Pancreas (tissue), 10 donors: ENCODE measurements around the gene MINDY3. TPM values are rescaled to one million over a fixed set of nuclear protein-coding genes. Genes with fewer than 3 reads are reported as not detected.

ENCODE experiments used
- ATAC-seq, 4 donors: fragments of 200-7000 bp; cut with Tn5 transposase; one replicate each; pipeline versions ENCODE4 v1.8.0 to v1.9.1; 2020; ENCODE audit warnings: mild to moderate bottlenecking in 4 of 4, moderate library complexity in 4 of 4
- DNase-seq, 6 donors: peaks; one replicate each; pipeline ENCODE4 v3.0.0-alpha.2; 2020
- FAIRE-seq: peaks from 2 replicates; lab custom pipeline; 2012; peaks lifted over from hg19 to GRCh38; lab: Jason Lieb, UNC
- H3K27ac ChIP-seq, 4 donors: fragments of 200-600 bp; sonication (generic); 1 replicate in 3 of 4; 2 replicates in 1 of 4; pipeline versions ENCODE4 v1.5.0 to v1.8.0; 2020
- H3K27me3 ChIP-seq, 4 donors: fragments of 200-600 bp; one replicate each; pipeline ENCODE4 v1.8.0; 2021
- H3K36me3 ChIP-seq, 3 donors: fragments of 200-600 bp; sonication (generic) in 1 of 3; one replicate each; pipeline versions ENCODE4 v1.5.0 to v1.8.0; 2020 to 2021
- H3K4me1 ChIP-seq, 3 donors: fragments of 200-600 bp; one replicate each; pipeline ENCODE4 v1.8.0; 2021
- H3K4me3 ChIP-seq, 4 donors: fragments of 200-600 bp; sonication (generic) in 2 of 4; one replicate each; pipeline versions ENCODE4 v1.5.0 to v1.8.0; 2020 to 2021
- H3K9me3 ChIP-seq, 4 donors: fragments of 200-600 bp; one replicate each; pipeline ENCODE4 v1.8.0; 2021
- CTCF ChIP-seq, 4 donors: fragments of 200-600 bp; sonication (generic) in 3 of 4; IDR thresholded peaks; one replicate each; pipeline versions ENCODE4 v1.5.0 to v1.8.0; 2021; ENCODE audit warnings: antibody characterized with exemption in 4 of 4
- WGBS, 2 donors: extraction: QIAGEN DNeasy Blood & Tissue Kit; methylation state at CpG; one replicate each; pipeline ENCODE4 v1.1.7; 2013; 5-methylcytosine and 5-hydroxymethylcytosine counted together
- intact Hi-C, 3 donors: fragments of 100-400 bp; cut with DNase I; formaldehyde crosslinking; loops; one replicate each; pipeline versions ENCODE4 v1.11.1 to v1.14.2; 2022
- polyA plus RNA-seq, 2 donors: library from polyadenylated mRNA; stranded (reverse); fragments of 200-250 nt; gene quantifications; one replicate each; pipeline ENCODE4 v1.2.3, GENCODE V29; 2013
- total RNA-seq, 6 donors: library from RNA; stranded (reverse); fragmentation: NEBNext Ultra II Directional in 4 of 6; extraction: Animal tissue kit (Norgen Biotek cat#: 25700) in 4 of 6; gene quantifications; one replicate each; pipeline versions ENCODE4 v1.2.1 to v1.2.4, GENCODE V29; 2021 to 2023
- donor health status: healthy with polysubstance abuse.
- donor health status: DM: no; HTN: no; CAD: no; lungs with moderate emphysema.
- donor health status: DM: no; HTN: no; CAD: no.
- donor health status: control.
- donor health status: control.
- donor health status: Bipolar disorder and iron deficiency.
- donor health status: DM: yes; HTN: yes; CAD: no.
- donor health status: DM: no; HTN: no; CAD: no.
- donor health status: DM: no; HTN: no; CAD: no.
- donor health status: DM: yes; HTN: yes; CAD: no.

MINDY3 gene
- total and polyA plus RNA-seq, 8 donors: 6.9 to 14.6 (median 11.6) TPM

- ATAC-seq (no peak), DNase-seq (no peak), FAIRE-seq (no peak)
- no peaks in the 10 kb centered on the region for H3K27me3 ChIP-seq
- intact Hi-C loops: no loop called here
- H3K4me3 ChIP-seq: no peak overlapping the region
- H3K27ac ChIP-seq: no peak overlapping the region
- TF ChIP-seq CTCF (IDR thresholded peaks at IDR 0.05): no peak
- H3K9me3 ChIP-seq: no peaks in the 10 kb centered on the region
- H3K4me1 ChIP-seq: no peaks in the 10 kb centered on the region
- 84 to 95% methylated on average over 3 of the region's 3 CpGs for WGBS, 2 donors
- H3K36me3 ChIP-seq: peaks cover 0 to 4% (median 0%) of the 10 kb centered on the region in 3 donors
These were observed 18.6 kb downstream of the MINDY3 start for GRCh38 chr10:15841696-15842095.

GRCh38 chr10:15836807-15837206 lies 23.5 kb downstream of the MINDY3 start:
- 76 to 81% methylated on average over 4 of the region's 4 CpGs for WGBS, 2 donors
- H3K4me1 ChIP-seq: no peaks in the 10 kb centered on the region
- H3K27ac ChIP-seq: no peak overlapping the region
- no peak for TF ChIP-seq CTCF (IDR thresholded peaks at IDR 0.05)
- intact Hi-C loops: no loop called here
- H3K36me3 ChIP-seq: no peaks in the 10 kb centered on the region
- ATAC-seq (no peak), DNase-seq (no peak), FAIRE-seq (no peak)
- no peaks in the 10 kb centered on the region for H3K27me3 ChIP-seq
- no peaks in the 10 kb centered on the region for H3K9me3 ChIP-seq
- H3K4me3 ChIP-seq: no peak overlapping the region

GRCh38 chr10:15829495-15829894 lies 30.8 kb downstream of the MINDY3 start:
- TF ChIP-seq CTCF (IDR thresholded peaks at IDR 0.05): no peak
- Histone ChIP-seq H3K36me3 (no peaks in the 10 kb centered on the region), H3K4me1 (no peaks in the 10 kb centered on the region), H3K4me3 (no peak overlapping the region), H3K27ac (no peak overlapping the region), H3K9me3 (no peaks in the 10 kb centered on the region), H3K27me3 (no peaks in the 10 kb centered on the region)
- intact Hi-C loops: loop anchor here in 1 of 3 donors (10.0 kb wide), 1 partner anchor 185 kb away; no protein-coding TSS in a partner anchor
- ATAC-seq (no peak), DNase-seq (no peak), FAIRE-seq (no peak)
- WGBS, 2 donors: 77 to 85% methylated on average over 4 of the region's 4 CpGs

- WGBS, 2 donors: 85 to 89% methylated on average over 1 of the region's 1 CpG
- FAIRE-seq (peak; percentile 95), ATAC-seq (peak in 1 of 4 donors; percentile 22), DNase-seq (no peak)
- Histone ChIP-seq H3K4me3 (no peak overlapping the region), H3K27me3 (no peaks in the 10 kb centered on the region), H3K36me3 (no peaks in the 10 kb centered on the region), H3K27ac (no peak overlapping the region), H3K9me3 (no peaks in the 10 kb centered on the region), H3K4me1 (no peaks in the 10 kb centered on the region)
- peak in 2 of 4 donors; percentile 23 to 35 for TF ChIP-seq CTCF (IDR thresholded peaks at IDR 0.05)
- intact Hi-C loops: loop anchor here in 1 of 3 donors (10.0 kb wide), 1 partner anchor 190 kb away; no protein-coding TSS in a partner anchor
These were observed 35.8 kb downstream of the MINDY3 start for GRCh38 chr10:15824498-15824897.

- no peaks in the 10 kb centered on the region for H3K36me3 ChIP-seq
- 80% methylated on average over 4 of the region's 4 CpGs for WGBS, 2 donors
- no peaks in the 10 kb centered on the region for H3K27me3 ChIP-seq
- no peak overlapping the region for H3K4me3 ChIP-seq
- H3K27ac ChIP-seq: no peak overlapping the region
- DNase-seq: no peak
- no peak for TF ChIP-seq CTCF (IDR thresholded peaks at IDR 0.05)
- intact Hi-C loops: loop anchor here in 1 of 3 donors (10.0 kb wide), 1 partner anchor 193 kb away; no protein-coding TSS in a partner anchor
- no peaks in the 10 kb centered on the region for H3K9me3 ChIP-seq
- ATAC-seq: no peak
- no peaks in the 10 kb centered on the region for H3K4me1 ChIP-seq
- no peak for FAIRE-seq
These were observed 38.2 kb downstream of the MINDY3 start for GRCh38 chr10:15822131-15822530.
